H1 (cell line): ENCODE results near the gene TOM1L2. TPM values are rescaled to one million over a fixed set of nuclear protein-coding genes. Genes with fewer than 3 reads are reported as not detected.
A peak's percentile ranks its signal among the peaks of the same experiment; 100 is the strongest.

Source experiments
- CTCF ChIA-PET: fragments of 300-600 bp; sonication (Branson Sonifier 250); formaldehyde crosslinking; loops from one replicate; lab custom pipeline; 2021; ENCODE audit not compliant: partially characterized antibody; lab: Charles Lee
- POLR2A ChIA-PET: fragments of 300-600 bp; sonication (Branson Sonifier 250); formaldehyde crosslinking; loops from one replicate; lab custom pipeline; 2021; ENCODE audit warnings: inconsistent platforms; ENCODE audit not compliant: partially characterized antibody; lab: Charles Lee
- DNase-seq, 2 experiments: peaks; one replicate each; pipeline versions ENCODE4 v3.0.0 to v3.0.0-alpha.2; 2010 to 2022; ENCODE audit warnings: low spot score in 2 of 2, low read depth in 1 of 2, mixed read lengths in 1 of 2
- FAIRE-seq: peaks from 2 replicates; lab custom pipeline; 2011; peaks lifted over from hg19 to GRCh38; lab: Jason Lieb, UNC
- H2AFZ ChIP-seq: 2 replicates; pipeline ENCODE4 v1.8.1; 2012; ENCODE audit warnings: low read length, inconsistent platforms
- H2AK5ac ChIP-seq: 2 replicates; pipeline ENCODE4 v1.6.1; 2013; ENCODE audit warnings: low read depth, low read length
- H2BK120ac ChIP-seq: replicated peaks from 2 replicates; pipeline ENCODE3; 2013; ENCODE audit warnings: low read depth, low read length, inconsistent platforms
- H2BK12ac ChIP-seq: 2 replicates; pipeline ENCODE4 v1.6.1; 2013; ENCODE audit warnings: low read depth, low read length
- H2BK15ac ChIP-seq: 2 replicates; pipeline ENCODE4 v1.6.1; 2013; ENCODE audit warnings: low read length
- H2BK20ac ChIP-seq: 2 replicates; pipeline ENCODE4 v1.6.1; 2013; ENCODE audit warnings: low read length
- H2BK5ac ChIP-seq: 2 replicates; pipeline ENCODE4 v1.6.1; 2013; ENCODE audit warnings: low read depth, low read length
- H3K14ac ChIP-seq: 2 replicates; pipeline ENCODE4 v1.6.1; 2013; ENCODE audit warnings: inconsistent platforms; ENCODE audit not compliant: insufficient read length
- H3K18ac ChIP-seq: 2 replicates; pipeline ENCODE4 v1.6.1; 2013; ENCODE audit warnings: low read length; ENCODE audit errors: extremely low read depth
- H3K23ac ChIP-seq: 2 replicates; pipeline ENCODE4 v1.6.1; 2013; ENCODE audit warnings: inconsistent platforms; ENCODE audit not compliant: insufficient read length
- H3K23me2 ChIP-seq: 2 replicates; pipeline ENCODE4 v1.6.1; 2013; ENCODE audit warnings: low read depth, low read length
- H3K27ac ChIP-seq: 2 replicates; pipeline ENCODE4 v1.6.1; 2011; ENCODE audit warnings: low read depth, low read length, inconsistent platforms
- H3K27me3 ChIP-seq, 4 experiments: replicated peaks in 1 of 4; 1 replicate in 1 of 4; 2 replicates in 3 of 4; pipeline versions ENCODE4 v1.6.1 to v1.8.1; 2011 to 2013; ENCODE audit warnings: low read length in 3 of 4, mild to moderate bottlenecking in 3 of 4, inconsistent platforms in 2 of 4, mixed read lengths in 2 of 4, moderate library complexity in 1 of 4; ENCODE audit not compliant: control insufficient read depth in 3 of 4, insufficient read depth in 3 of 4; ENCODE audit errors: extremely low read depth in 1 of 4
- H3K36me3 ChIP-seq, 4 experiments: 2 replicates each; pipeline versions ENCODE4 v1.6.1 to v1.8.1; 2011 to 2013; ENCODE audit warnings: mild to moderate bottlenecking in 4 of 4, low read length in 3 of 4, moderate library complexity in 2 of 4, control low read depth in 1 of 4, inconsistent platforms in 1 of 4; ENCODE audit not compliant: insufficient read depth in 4 of 4, control insufficient read depth in 2 of 4
- H3K4ac ChIP-seq: replicated peaks from 2 replicates; pipeline ENCODE3; 2013; ENCODE audit warnings: low read length, low read depth, mixed read lengths, inconsistent platforms; ENCODE audit not compliant: insufficient read length
- H3K4me1 ChIP-seq, 4 experiments: replicated peaks in 1 of 4; 1 replicate in 1 of 4; 2 replicates in 3 of 4; pipeline versions ENCODE4 v1.6.1 to v1.8.1; 2011 to 2013; ENCODE audit warnings: low read length in 3 of 4, inconsistent platforms in 2 of 4, mixed read lengths in 1 of 4; ENCODE audit not compliant: insufficient read depth in 4 of 4, control insufficient read depth in 3 of 4
- H3K4me2 ChIP-seq, 2 experiments: 2 replicates each; pipeline versions ENCODE4 v1.6.1 to v1.8.1; 2011 to 2013; ENCODE audit warnings: low read depth in 2 of 2, low read length in 2 of 2, control low read depth in 1 of 2, inconsistent platforms in 1 of 2, mild to moderate bottlenecking in 1 of 2; ENCODE audit not compliant: insufficient read depth in 1 of 2
- H3K4me3 ChIP-seq, 4 experiments: fragments of 200-600, 300-600 bp in 1 of 4; sonication (generic), shearing (Covaris generic), sonication (Bioruptor Twin) in 1 of 4; 2 replicates each; pipeline versions ENCODE4 v1.5.1 to v1.8.1; 2011 to 2016; ENCODE audit warnings: low read length in 4 of 4, low read depth in 3 of 4, control low read depth in 2 of 4, inconsistent platforms in 2 of 4, mild to moderate bottlenecking in 2 of 4, mixed read lengths in 1 of 4, moderate library complexity in 1 of 4; ENCODE audit not compliant: insufficient read depth in 2 of 4; ENCODE audit errors: extremely low read depth in 1 of 4
- H3K56ac ChIP-seq: replicated peaks from 2 replicates; pipeline ENCODE3; 2013; ENCODE audit warnings: low read depth, mild to moderate bottlenecking, mixed read lengths, low read length, inconsistent platforms; ENCODE audit not compliant: insufficient read length
- H3K79me1 ChIP-seq: 2 replicates; pipeline ENCODE4 v1.6.1; 2013; ENCODE audit warnings: low read depth, low read length, control low read depth
- H3K79me2 ChIP-seq, 2 experiments: 2 replicates each; pipeline versions ENCODE4 v1.6.1 to v1.8.1; 2012 to 2013; ENCODE audit warnings: low read length in 2 of 2, mild to moderate bottlenecking in 2 of 2, inconsistent platforms in 1 of 2; ENCODE audit not compliant: insufficient read depth in 2 of 2, control insufficient read depth in 1 of 2
- H3K9ac ChIP-seq, 4 experiments: replicated peaks in 1 of 4; 1 replicate in 1 of 4; 2 replicates in 3 of 4; pipeline versions ENCODE4 v1.6.1 to v1.8.1; 2011 to 2013; ENCODE audit warnings: low read depth in 3 of 4, low read length in 3 of 4, control low read depth in 2 of 4, mild to moderate bottlenecking in 2 of 4, moderate library complexity in 2 of 4, inconsistent platforms in 1 of 4; ENCODE audit errors: extremely low read depth in 1 of 4
- H3K9me3 ChIP-seq, 2 experiments: 2 replicates each; pipeline versions ENCODE4 v1.6.1 to v1.8.1; 2012 to 2013; ENCODE audit warnings: mild to moderate bottlenecking in 2 of 2, moderate library complexity in 2 of 2, control low read depth in 1 of 2, inconsistent platforms in 1 of 2, low read depth in 1 of 2, low read length in 1 of 2, mixed read lengths in 1 of 2; ENCODE audit not compliant: insufficient read depth in 2 of 2
- H4K20me1 ChIP-seq, 2 experiments: replicated peaks in 1 of 2; 2 replicates each; pipeline versions ENCODE3 to v1.8.1; 2011 to 2013; ENCODE audit warnings: inconsistent platforms in 2 of 2, low read length in 2 of 2, mild to moderate bottlenecking in 1 of 2; ENCODE audit not compliant: insufficient read depth in 2 of 2, control insufficient read depth in 1 of 2
- H4K5ac ChIP-seq: 2 replicates; pipeline ENCODE4 v1.6.1; 2013; ENCODE audit warnings: low read length, low read depth, mixed read lengths, inconsistent platforms; ENCODE audit not compliant: insufficient read length
- H4K8ac ChIP-seq: 2 replicates; pipeline ENCODE4 v1.8.0; 2013; ENCODE audit warnings: mild to moderate bottlenecking, moderate library complexity, low read length, inconsistent platforms; ENCODE audit not compliant: insufficient read depth; ENCODE audit errors: extremely low read depth
- H4K91ac ChIP-seq: replicated peaks from 2 replicates; pipeline ENCODE3; 2013; ENCODE audit warnings: low read length, mixed read lengths, inconsistent platforms; ENCODE audit not compliant: insufficient read length
- ATF2 ChIP-seq: IDR thresholded peaks from 2 replicates; pipeline ENCODE4 v1.6.1; 2012; ENCODE audit warnings: low read length, inconsistent platforms
- ATF3 ChIP-seq: IDR thresholded peaks from 2 replicates; pipeline ENCODE4 v1.6.1; 2011; ENCODE audit warnings: low read depth, mild to moderate bottlenecking, low read length; ENCODE audit not compliant: insufficient read depth
- CTBP2 ChIP-seq: IDR thresholded peaks from 2 replicates; pipeline ENCODE4 v1.7.0; 2011; ENCODE audit warnings: borderline replicate concordance, mild to moderate bottlenecking, moderate library complexity, mixed read lengths, low read length; ENCODE audit not compliant: insufficient read depth, insufficient read length
- EGR1 ChIP-seq: IDR thresholded peaks from 2 replicates; pipeline ENCODE4 v1.6.1; 2011; ENCODE audit warnings: low read depth, low read length, borderline replicate concordance
- GABPA ChIP-seq: IDR thresholded peaks from 2 replicates; pipeline ENCODE4 v1.6.1; 2011; ENCODE audit warnings: mild to moderate bottlenecking, low read length, moderate library complexity, borderline replicate concordance; ENCODE audit not compliant: insufficient read depth
- KDM1A ChIP-seq: fragments of 200-600, 300-600 bp; sonication (generic); IDR thresholded peaks from 2 replicates; pipeline ENCODE4 v1.7.1; 2016; ENCODE audit warnings: mild to moderate bottlenecking, low read length, borderline replicate concordance
- POLR2AphosphoS5 ChIP-seq: IDR thresholded peaks from 2 replicates; pipeline ENCODE4 v1.6.1; 2011; ENCODE audit warnings: low read depth, low read length
- WGBS, 2 experiments: shearing (Covaris generic) in 1 of 2; methylation state at CpG; one replicate each; pipeline versions ENCODE4 v1.1.6 to v1.1.7; 2013 to 2015; ENCODE audit warnings: low lambda C conversion rate in 2 of 2, mixed read lengths in 2 of 2, inconsistent platforms in 1 of 2, low coverage in 1 of 2, missing lambda C conversion rate in 1 of 2; ENCODE audit not compliant: insufficient replicate concordance in 2 of 2, insufficient coverage in 1 of 2, insufficient read length in 1 of 2; ENCODE audit errors: extremely low coverage in 1 of 2, missing lambda C conversion rate in 1 of 2; 5-methylcytosine and 5-hydroxymethylcytosine counted together
- polyA plus RNA-seq, 7 experiments: library from polyadenylated mRNA; depleted of rRNA in 3 of 7; stranded (reverse) in 5 of 7; unstranded in 2 of 7; fragments of >200 nt in 5 of 7; fragments of 200-250 nt in 2 of 7; gene quantifications; 1 replicate in 5 of 7; 2 replicates in 1 of 7; 4 replicates in 1 of 7; pipeline versions ENCODE4 v1.2.1 to v1.2.3, GENCODE V29; 2011 to 2013; ENCODE audit warnings: missing spikeins in 2 of 7, mixed read lengths in 2 of 7
- total RNA-seq: library from RNA; stranded (reverse); fragmentation: NEBNext Ultra II Directional; extraction: Animal tissue kit (Norgen Biotek cat#: 25700); gene quantifications from 2 replicates; pipeline ENCODE4 v1.2.1, GENCODE V29; 2021

TOM1L2 gene
- total and polyA plus RNA-seq, 2 of the 8 experiments (the other 6 are each of a cell fraction or from before 2014, with no cell fraction given), result 2.0 to 3.4 TPM

DNA sequence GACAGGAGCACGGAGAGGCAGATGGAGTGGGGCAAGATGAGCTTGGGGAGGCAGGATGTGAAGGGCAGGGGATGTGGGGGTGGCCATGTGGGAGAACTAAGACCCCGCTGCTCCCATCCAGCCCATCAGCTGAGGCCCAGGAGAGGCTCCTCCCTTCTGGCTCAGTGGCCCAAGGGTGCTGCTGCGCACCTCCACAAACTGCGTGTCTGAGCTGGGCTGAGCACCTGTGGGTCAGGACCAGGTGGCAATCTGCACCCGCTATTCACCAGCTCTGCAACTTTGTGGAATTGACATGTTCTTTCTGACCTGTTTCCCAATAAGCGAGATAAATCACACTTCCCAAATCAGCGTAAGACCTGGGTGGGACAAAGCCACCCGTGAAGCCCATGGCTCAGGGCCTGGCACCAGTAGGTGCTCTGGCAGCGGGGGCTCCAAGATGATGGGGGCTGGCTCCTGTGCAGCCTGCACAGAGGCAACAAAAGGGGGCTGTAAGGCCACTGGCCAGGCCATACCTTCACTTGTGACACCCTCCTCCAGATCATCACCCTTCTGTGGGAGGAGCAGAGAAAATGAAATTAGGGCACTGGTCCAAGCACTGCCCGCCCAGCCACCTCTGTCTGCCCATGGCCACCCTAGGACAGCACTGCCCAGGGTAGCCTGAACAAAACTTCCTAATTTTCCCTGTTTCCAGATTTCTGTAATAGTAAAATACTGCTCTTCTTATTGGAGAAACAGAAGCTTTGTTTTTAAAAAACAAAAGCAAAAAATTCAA, 123.7 kb downstream of the TOM1L2 start:
- Histone ChIP-seq H3K27ac (no peak overlapping the region), H3K36me3 (no peaks in the 10 kb centered on the region), H3K14ac (no peak overlapping the region), H3K27me3 (no peaks in the 10 kb centered on the region; a peak in 1 of 7 replicates), H4K8ac (peak overlapping the region; percentile 60; the same call in 1 of the 2 replicates), H3K18ac (no peak overlapping the region), H3K4me2 (no peak overlapping the region), H3K79me2 (no peaks in the 10 kb centered on the region), H4K20me1 (peaks cover 0 to 1% of the 10 kb centered on the region in 2 experiments), H2BK5ac (no peak overlapping the region), H3K79me1 (no peaks in the 10 kb centered on the region), H3K23ac (no peak overlapping the region), H3K56ac (no peak overlapping the region), H3K23me2 (no peaks in the 10 kb centered on the region), H3K4ac (peak overlapping the region; percentile 88), H2AK5ac (peak overlapping the region; percentile 44; the same call in 1 of the 2 replicates), H4K5ac (no peak overlapping the region), H3K9me3 (no peaks in the 10 kb centered on the region), H3K4me3 (no peak overlapping the region), H2BK15ac (peak overlapping the region; percentile 89; the same call in 1 of the 2 replicates), H3K9ac (no peak overlapping the region; a peak in 1 of 7 replicates), H4K91ac (peak overlapping the region; percentile 30), H2AFZ (no peak overlapping the region), H2BK12ac (peak overlapping the region; percentile 77; the same call in 1 of the 2 replicates), H2BK120ac (no peak overlapping the region), H2BK20ac (0 out of 2 replicates have a peak overlapping the region, but pooled peaks have one; percentile 75), H3K4me1 (peaks cover 0 to 33% (median 21%) of the 10 kb centered on the region in 4 experiments; a peak in 6 of 7 replicates)
- 91% methylated on average over 10 of the region's 10 CpGs; no CpG with 5 or more reads in 1 of the 2 experiments for WGBS, 2 experiments
- CTCF ChIA-PET, result interaction anchor here (0.9 to 5.9 kb wide), 15 partner anchors 9 to 119 kb away, joined by 3 to 44 read pairs (median 4); partner anchors contain the start of gene SREBF1
- no peak for FAIRE-seq
- POLR2A ChIA-PET, result interaction anchor here (1.6 to 7.6 kb wide), 5 partner anchors 8 to 21 kb away, joined by 3 to 63 read pairs (median 9); partner anchors contain the start of gene SREBF1
- no peak for DNase-seq
- TF ChIP-seq KDM1A (no peak), ATF3 (no peak), POLR2AphosphoS5 (no peak), CTBP2 (no peak), GABPA (no peak), ATF2 (no peak), EGR1 (no peak)
